ENCODE data around the gene GAS7. TPM values are rescaled to one million over a fixed set of nuclear protein-coding genes. Genes with fewer than 3 reads are reported as not detected.

The GAS7 gene
- total RNA-seq, 1 experiment from 2014 or later: 0.10 TPM

DNA sequence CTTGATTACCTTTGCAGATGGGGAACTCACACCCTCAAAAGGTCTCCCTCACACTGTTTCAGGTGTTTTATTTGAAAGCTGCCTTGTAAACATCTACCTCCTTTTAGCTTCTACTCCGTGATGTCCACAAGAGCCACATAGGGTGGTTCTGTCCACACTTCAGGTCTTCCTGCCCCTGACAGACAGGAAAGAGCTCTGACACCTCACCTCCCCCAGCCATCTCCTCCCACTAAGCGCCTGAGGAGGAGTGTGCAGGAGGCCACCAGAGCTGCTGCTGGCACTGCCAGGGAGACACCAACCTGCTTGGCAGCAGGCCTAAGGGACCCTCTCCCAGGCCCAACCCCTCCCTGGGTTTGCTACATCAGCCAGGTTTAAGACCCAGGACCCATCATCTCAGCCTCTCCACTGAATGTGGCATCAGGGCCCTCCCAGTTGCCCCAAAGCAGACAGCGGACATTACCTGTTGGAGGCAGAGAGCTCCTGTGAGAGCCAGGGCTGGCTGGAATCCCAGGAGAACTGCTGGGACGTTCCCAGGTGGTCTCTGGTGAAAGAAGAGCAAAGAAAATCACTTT is 217.0 kb downstream of the GAS7 start:
- no peak for DNase-seq (ENCODE audit: low spot score)

DNA sequence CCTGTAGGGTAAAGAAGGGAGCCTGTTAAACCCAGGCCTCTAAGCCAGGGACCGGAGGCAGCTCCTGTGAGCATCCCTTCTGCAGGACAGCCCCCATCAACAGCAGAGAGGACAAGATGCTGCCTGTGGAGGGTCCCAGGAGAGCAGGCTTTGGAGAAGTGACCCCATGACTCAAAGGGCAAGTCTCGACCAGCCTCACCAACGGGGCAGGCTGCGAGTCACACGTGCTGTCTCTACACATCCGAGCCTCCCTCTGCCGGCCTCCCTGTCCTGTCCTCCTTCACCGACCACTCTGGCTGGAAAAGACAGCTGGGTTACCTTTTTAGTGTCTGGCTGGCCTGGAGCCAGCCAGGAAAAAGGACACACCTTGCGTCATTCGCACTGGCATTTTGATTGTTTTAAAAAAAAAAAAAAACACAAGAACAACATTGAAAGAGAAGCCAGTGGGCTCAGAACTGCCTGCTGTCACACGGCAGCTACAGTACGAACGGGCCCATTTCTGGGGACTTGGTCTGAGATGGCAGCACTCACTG is 218.9 kb downstream of the GAS7 start:
- no peak for DNase-seq (ENCODE audit: low spot score)

- no peak for DNase-seq (ENCODE audit: low spot score)
Observed at GRCh38 chr17:9977180-9977575, 221.2 kb downstream of the GAS7 start.

- no peak for DNase-seq (ENCODE audit: low spot score)
Observed at GRCh38 chr17:9976283-9977179, 221.9 kb downstream of the GAS7 start.

GRCh38 chr17:9974448-9975381 is 223.7 kb downstream of the GAS7 start:
- DNase-seq (ENCODE audit: low spot score): no peak

- DNase-seq (ENCODE audit: low spot score): no peak
Observed at GRCh38 chr17:9973669-9974447, 224.5 kb downstream of the GAS7 start.

DNA sequence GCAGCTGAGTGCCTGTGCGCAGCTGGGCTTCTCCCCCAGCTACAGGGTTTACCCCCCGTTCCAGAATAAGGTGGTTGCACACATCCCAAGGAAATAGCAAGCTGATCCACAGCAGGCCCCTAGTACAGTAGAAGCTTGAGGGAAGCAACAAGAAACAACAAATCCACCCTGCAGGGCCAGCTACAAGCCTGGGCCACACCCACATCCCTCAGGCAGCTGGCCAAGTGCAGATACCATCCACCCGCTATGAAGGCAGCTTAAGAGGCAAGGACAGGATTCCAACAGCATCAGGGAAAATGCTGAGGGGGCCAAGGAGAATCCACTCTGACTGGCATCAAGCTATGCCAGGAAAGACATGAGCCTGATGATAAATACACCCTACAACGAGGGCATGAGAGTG is 226.4 kb downstream of the GAS7 start:
- peak; percentile 49 for DNase-seq (ENCODE audit: low spot score)

DNA sequence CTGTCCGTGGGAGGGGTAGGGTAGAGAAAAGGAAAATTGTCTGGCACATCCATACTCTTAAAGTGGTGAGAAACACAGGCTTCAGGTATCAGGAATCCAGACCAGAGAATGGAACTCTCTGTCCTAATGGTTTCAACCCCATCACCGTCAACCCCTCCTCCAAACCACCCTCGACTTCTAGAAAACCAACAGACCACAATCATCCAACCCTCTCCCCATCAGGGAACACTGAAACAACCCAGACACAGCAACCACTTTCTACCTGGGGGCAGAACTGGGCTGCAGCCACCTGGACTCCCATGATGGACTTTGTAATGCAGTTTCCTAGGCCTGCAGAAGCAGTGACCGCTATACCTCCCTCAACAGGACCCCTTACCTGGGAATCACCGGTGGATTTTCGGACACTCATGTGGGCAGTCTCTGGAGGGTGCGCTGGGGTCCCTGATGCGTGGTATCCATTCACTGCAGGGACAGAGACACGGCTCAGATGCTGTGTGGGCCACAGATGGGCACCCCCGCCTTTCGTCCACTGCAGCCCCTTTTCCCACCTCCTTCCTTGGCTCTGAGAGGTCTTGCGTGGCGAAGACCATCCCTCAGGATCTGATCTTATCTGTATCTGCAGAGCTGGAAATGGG is 229.0 kb downstream of the GAS7 start:
- no peak for DNase-seq (ENCODE audit: low spot score)

- peak; percentile 16 for DNase-seq (ENCODE audit: low spot score)
Observed at GRCh38 chr17:9968881-9969280, 229.5 kb downstream of the GAS7 start.

DNA sequence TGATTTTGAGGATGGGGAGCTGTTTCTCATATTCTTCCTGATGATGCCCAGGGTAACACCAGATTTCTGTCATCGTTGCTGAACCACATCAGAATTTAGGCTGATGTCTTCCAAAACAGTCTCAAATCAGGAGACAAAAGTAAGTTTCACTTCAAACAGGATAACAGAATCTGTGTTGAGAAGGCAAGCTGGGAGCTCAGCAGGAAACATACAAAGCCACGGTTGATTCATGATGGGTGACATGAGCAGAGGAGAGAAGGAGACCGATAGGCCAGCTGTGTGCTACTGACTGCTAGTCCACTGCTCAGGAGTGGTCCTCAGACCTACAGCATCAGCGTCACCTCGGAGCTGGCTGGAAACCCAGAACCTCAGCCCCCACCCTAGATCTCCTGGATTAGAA is 230.4 kb downstream of the GAS7 start:
- DNase-seq (ENCODE audit: low spot score): no peak

DNA sequence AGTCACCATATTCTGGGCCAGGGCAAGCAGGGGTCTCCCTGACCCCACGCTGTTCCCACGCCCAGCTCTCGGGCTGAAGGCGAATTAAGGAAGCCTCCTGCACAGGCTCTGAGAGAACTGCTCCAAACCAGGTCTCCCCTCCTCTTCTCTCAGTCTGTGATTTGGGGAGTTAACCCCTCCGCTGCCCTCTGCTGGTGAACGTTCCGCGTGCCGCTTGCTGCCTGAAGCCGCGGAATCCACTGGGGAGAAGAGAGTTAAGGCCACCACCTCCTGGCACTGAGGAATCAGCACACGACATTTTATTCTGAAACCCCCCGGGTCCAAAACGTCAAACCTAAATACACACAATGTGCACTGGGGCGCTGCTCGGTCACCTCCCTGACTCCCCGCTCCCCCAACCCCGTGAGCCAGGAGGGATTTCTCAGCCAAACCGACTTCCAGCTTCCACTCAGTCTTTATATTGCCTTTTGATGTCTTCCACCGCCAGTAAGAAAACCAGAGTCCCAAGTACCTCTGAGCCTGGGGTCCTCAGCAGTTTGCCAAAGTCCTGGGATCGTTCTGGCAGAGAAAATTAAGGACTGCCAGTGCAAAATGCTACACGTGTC is 238.9 kb downstream of the GAS7 start:
- DNase-seq (ENCODE audit: low spot score): peak; percentile 43

GRCh38 chr17:9958586-9959281 is 239.7 kb downstream of the GAS7 start:
- no peak for DNase-seq (ENCODE audit: low spot score)

DNA sequence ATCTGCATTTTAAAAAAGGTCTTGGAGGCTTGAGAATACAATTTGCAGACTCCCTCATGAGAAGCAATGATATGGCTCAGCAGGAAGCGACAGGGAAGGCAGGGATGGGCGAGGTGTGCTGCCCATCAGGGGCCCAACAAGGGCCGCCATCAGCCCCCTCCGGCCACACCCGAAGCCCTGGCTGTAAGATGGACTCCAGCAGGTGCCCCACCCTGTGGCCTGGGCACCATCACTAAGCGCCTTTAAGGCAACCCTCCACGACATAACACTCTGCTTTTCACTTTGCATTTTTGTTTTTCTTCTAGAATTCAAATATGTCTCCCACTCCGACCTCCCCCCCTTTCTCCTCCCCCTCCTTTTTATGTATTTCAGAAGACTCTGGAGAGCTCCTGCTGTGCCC is 241.2 kb downstream of the GAS7 start:
- DNase-seq (ENCODE audit: low spot score): no peak

- no peak for DNase-seq (ENCODE audit: low spot score)
Observed at GRCh38 chr17:9956474-9957131, 241.8 kb downstream of the GAS7 start.

GRCh38 chr17:9953492-9953891 is 244.9 kb downstream of the GAS7 start:
- no peak for DNase-seq (ENCODE audit: low spot score)

GRCh38 chr17:9951803-9952202 is 246.6 kb downstream of the GAS7 start:
- DNase-seq (ENCODE audit: low spot score): no peak

- no peak for DNase-seq (ENCODE audit: low spot score)
Observed at GRCh38 chr17:9948928-9949327, 249.5 kb downstream of the GAS7 start.

- no peak for DNase-seq (ENCODE audit: low spot score)
Observed at GRCh38 chr17:9944704-9945103, 253.7 kb downstream of the GAS7 start.

DNA sequence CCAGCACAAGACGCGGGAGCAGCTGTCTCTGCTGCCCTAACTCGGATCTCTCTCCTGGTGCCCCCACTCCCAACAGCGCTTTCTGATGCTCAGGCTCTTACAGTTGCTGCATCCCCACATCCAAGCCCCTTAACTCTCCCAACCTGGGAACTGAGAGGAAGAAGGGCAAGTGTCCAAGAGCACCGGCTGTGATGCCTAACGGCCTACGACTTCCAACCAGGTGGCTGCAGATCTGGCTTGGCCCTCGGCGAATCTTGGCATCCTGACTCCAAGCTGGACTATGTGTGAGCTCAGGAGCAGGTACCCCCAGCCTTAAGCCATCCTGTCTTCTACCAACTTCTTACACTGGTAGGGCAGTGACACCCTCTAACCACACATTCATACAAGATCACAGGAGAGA is 255.1 kb downstream of the GAS7 start:
- DNase-seq (ENCODE audit: low spot score): no peak

All from A172 (cell line).